Upper lobe of left lung (tissue), 6 donors: Measurements from ENCODE around the gene SND1. TPM values are rescaled to one million over a fixed set of nuclear protein-coding genes. Genes with fewer than 3 reads are reported as not detected.

Experiments
- ATAC-seq, 2 donors: fragments of 200-7000 bp; cut with Tn5 transposase; one replicate each; pipeline ENCODE4 v1.9.1; 2022; ENCODE audit warnings: mild to moderate bottlenecking in 2 of 2, moderate library complexity in 2 of 2; ENCODE audit not compliant: low FRiP score in 2 of 2
- DNase-seq, 2 donors: peaks; one replicate each; pipeline ENCODE4 v3.0.0-alpha.2; 2019 to 2020
- H3K27ac ChIP-seq, 4 donors: fragments of 200-600 bp; sonication (generic); one replicate each; pipeline ENCODE4 v1.5.1; 2016 to 2019
- H3K27me3 ChIP-seq, 4 donors: fragments of 200-600 bp; sonication (generic); one replicate each; pipeline ENCODE4 v1.5.1; 2017 to 2019
- H3K36me3 ChIP-seq, 4 donors: fragments of 200-600 bp; sonication (generic); one replicate each; pipeline ENCODE4 v1.5.1; 2016 to 2019
- H3K4me1 ChIP-seq, 4 donors: fragments of 200-600 bp; sonication (generic); one replicate each; pipeline ENCODE4 v1.5.1; 2018 to 2019
- H3K4me3 ChIP-seq, 4 donors: fragments of 200-600 bp; sonication (generic); one replicate each; pipeline ENCODE4 v1.5.1; 2017 to 2019; ENCODE audit warnings: mild to moderate bottlenecking in 2 of 4, moderate library complexity in 1 of 4
- H3K9me3 ChIP-seq, 4 donors: fragments of 200-600 bp; sonication (generic); one replicate each; pipeline ENCODE4 v1.5.1; 2018 to 2019
- EP300 ChIP-seq, 4 donors: sonication (generic); formaldehyde crosslinking; IDR thresholded peaks; one replicate each; pipeline ENCODE4 v1.5.1; 2017; ENCODE audit warnings: antibody characterized with exemption in 4 of 4, control low read depth in 2 of 4
- POLR2A ChIP-seq, 4 donors: fragments of 450-650 bp; IDR thresholded peaks; one replicate each; pipeline ENCODE4 v1.5.1; 2016 to 2017; ENCODE audit warnings: antibody characterized with exemption in 4 of 4, mild to moderate bottlenecking in 2 of 4
- POLR2AphosphoS5 ChIP-seq, 2 donors: sonication (generic); formaldehyde crosslinking; IDR thresholded peaks; one replicate each; pipeline ENCODE4 v1.5.1; 2017; ENCODE audit warnings: antibody characterized with exemption in 2 of 2
- WGBS, 2 donors: methylation state at CpG; one replicate each; pipeline ENCODE4 v1.1.5; 2017 to 2018; 5-methylcytosine and 5-hydroxymethylcytosine counted together
- total RNA-seq, 6 donors: library from RNA; depleted of rRNA in 4 of 6; stranded (reverse); fragments of >200 nt in 4 of 6; gene quantifications; one replicate each; pipeline versions ENCODE4 v1.1.0 to v1.2.1, GENCODE V29; 2016 to 2021
- TF ChIP-seq, protein P1 (sequence below), 6 experiments: fragments of 450-650 bp in 4 of 6; fragments of 200-600 bp in 2 of 6; sonication (generic) in 2 of 6; IDR thresholded peaks; one replicate each; pipeline ENCODE4 v1.5.1; 2016 to 2019; ENCODE audit warnings: antibody characterized with exemption in 6 of 6
- donor health status: DM: no; HTN: no; CAD: no; lungs with moderate emphysema.
- donor health status: DM: no; HTN: yes; CAD: no; lungs with severe emphysema.

Gene SND1
- total RNA-seq, 6 donors from 2014 or later: 107 to 167 (median 121) TPM

- H3K4me3 ChIP-seq: no peak overlapping the region
- 49 to 66% methylated on average over 2 of the region's 2 CpGs for WGBS, 2 donors
- no peaks in the 10 kb centered on the region for H3K36me3 ChIP-seq
- H3K9me3 ChIP-seq: no peaks in the 10 kb centered on the region
- no peaks in the 10 kb centered on the region for H3K27me3 ChIP-seq
- ATAC-seq: no peak
- peaks cover 0 to 11% (median 5%) of the 10 kb centered on the region in 4 donors for H3K4me1 ChIP-seq
- peak overlapping the region in 2 of 4 donors; percentile 21 to 61 for H3K27ac ChIP-seq
- no peak for TF ChIP-seq POLR2AphosphoS5 (IDR thresholded peaks at IDR 0.05)
- TF ChIP-seq POLR2A (IDR thresholded peaks at IDR 0.05): no peak
- no peak for TF ChIP-seq EP300 (IDR thresholded peaks at IDR 0.05)
- TF ChIP-seq, protein P1, sequence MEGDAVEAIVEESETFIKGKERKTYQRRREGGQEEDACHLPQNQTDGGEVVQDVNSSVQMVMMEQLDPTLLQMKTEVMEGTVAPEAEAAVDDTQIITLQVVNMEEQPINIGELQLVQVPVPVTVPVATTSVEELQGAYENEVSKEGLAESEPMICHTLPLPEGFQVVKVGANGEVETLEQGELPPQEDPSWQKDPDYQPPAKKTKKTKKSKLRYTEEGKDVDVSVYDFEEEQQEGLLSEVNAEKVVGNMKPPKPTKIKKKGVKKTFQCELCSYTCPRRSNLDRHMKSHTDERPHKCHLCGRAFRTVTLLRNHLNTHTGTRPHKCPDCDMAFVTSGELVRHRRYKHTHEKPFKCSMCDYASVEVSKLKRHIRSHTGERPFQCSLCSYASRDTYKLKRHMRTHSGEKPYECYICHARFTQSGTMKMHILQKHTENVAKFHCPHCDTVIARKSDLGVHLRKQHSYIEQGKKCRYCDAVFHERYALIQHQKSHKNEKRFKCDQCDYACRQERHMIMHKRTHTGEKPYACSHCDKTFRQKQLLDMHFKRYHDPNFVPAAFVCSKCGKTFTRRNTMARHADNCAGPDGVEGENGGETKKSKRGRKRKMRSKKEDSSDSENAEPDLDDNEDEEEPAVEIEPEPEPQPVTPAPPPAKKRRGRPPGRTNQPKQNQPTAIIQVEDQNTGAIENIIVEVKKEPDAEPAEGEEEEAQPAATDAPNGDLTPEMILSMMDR (IDR thresholded peaks at IDR 0.05): no peak
- DNase-seq: no peak
These were observed 316.6 kb downstream of the SND1 start for GRCh38 chr7:127968547-127968946.

GRCh38 chr7:127973832-127974231 is 321.8 kb downstream of the SND1 start:
- TF ChIP-seq, protein P1 (IDR thresholded peaks at IDR 0.05): no peak
- TF ChIP-seq POLR2A (IDR thresholded peaks at IDR 0.05) (no peak), EP300 (IDR thresholded peaks at IDR 0.05) (no peak), POLR2AphosphoS5 (IDR thresholded peaks at IDR 0.05) (no peak)
- DNase-seq (no peak), ATAC-seq (no peak)
- H3K4me3 ChIP-seq: no peak overlapping the region
- peaks cover 0 to 9% (median 0%) of the 10 kb centered on the region in 4 donors for H3K36me3 ChIP-seq
- H3K9me3 ChIP-seq: peaks cover 0 to 11% (median 4%) of the 10 kb centered on the region in 4 donors
- peaks cover 4 to 13% (median 10%) of the 10 kb centered on the region in 4 donors for H3K4me1 ChIP-seq
- no peaks in the 10 kb centered on the region for H3K27me3 ChIP-seq
- H3K27ac ChIP-seq: no peak overlapping the region

DNA sequence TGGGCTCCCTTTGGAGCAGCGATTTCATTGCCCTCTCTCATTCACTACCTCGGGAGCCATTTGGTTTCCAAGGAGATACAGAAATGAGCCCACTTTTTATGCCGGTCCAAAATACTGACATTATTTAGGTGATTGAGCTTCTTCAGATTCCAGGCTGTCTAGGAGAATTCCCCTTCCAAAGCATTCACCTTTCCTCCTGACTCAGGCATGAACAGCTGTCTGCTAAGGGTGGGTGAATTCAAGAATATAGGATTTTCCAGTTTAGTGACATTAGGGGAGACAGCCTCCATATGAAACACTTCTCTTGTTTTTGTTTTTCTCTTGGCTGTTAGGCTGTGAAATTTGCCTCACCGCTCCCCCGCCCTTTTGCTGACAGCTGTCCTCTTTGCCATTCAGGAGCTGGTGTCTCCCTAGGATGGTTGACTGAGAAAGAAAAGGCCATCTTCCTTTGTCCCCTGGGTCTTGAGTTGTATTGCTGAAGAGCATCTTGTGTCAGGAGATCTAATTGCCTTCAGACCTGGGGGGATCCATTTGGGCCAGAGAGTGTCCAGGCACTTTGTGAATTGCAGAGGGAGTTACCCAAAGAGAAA is 322.5 kb downstream of the SND1 start:
- ATAC-seq (no peak), DNase-seq (no peak)
- H3K9me3 ChIP-seq: peaks cover 0 to 16% (median 7%) of the 10 kb centered on the region in 4 donors
- H3K4me1 ChIP-seq: peaks cover 4 to 13% (median 8%) of the 10 kb centered on the region in 4 donors
- no peak overlapping the region for H3K27ac ChIP-seq
- peaks cover 0 to 9% (median 0%) of the 10 kb centered on the region in 4 donors for H3K36me3 ChIP-seq
- H3K4me3 ChIP-seq: no peak overlapping the region
- no peak for TF ChIP-seq EP300 (IDR thresholded peaks at IDR 0.05)
- TF ChIP-seq, protein P1 (IDR thresholded peaks at IDR 0.05): no peak
- TF ChIP-seq POLR2A (IDR thresholded peaks at IDR 0.05): no peak
- no peak for TF ChIP-seq POLR2AphosphoS5 (IDR thresholded peaks at IDR 0.05)
- 95 to 96% methylated on average over 5 of the region's 5 CpGs for WGBS, 2 donors
- no peaks in the 10 kb centered on the region for H3K27me3 ChIP-seq

DNA sequence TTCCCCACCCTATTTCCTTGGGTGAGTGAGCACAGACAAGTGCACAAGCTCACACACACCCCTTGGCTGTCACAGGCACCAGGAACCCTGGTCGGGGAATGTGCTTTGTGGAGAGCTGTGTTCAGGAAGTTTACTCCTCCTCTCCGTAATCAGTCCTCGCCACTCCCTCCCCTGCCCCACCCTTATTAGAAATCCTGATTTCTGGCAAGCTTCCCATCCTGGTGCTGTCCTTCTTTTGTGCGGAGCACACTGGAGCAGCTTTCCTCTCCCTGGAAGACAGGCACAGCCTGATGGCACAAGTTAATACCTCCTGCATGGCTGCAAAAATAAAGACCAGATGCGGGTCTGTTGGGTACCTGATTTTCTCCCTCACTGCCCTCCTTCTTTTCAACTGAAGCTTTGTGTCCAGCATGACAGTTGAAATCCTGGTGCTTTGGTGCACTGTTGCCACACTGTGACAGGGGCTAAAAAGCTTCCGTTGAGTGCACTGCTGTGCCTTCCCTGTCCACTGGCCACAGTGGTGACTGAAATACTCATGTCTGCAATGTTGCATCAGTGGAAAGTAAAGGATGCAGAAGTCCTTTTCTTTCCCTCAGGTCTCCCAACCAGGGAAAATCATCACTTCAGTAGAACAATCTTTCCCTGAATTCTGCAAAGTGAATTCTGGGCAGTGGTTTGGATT is 324.2 kb downstream of the SND1 start:
- WGBS, 2 donors: 57 to 61% methylated on average over 6 of the region's 6 CpGs

DNA sequence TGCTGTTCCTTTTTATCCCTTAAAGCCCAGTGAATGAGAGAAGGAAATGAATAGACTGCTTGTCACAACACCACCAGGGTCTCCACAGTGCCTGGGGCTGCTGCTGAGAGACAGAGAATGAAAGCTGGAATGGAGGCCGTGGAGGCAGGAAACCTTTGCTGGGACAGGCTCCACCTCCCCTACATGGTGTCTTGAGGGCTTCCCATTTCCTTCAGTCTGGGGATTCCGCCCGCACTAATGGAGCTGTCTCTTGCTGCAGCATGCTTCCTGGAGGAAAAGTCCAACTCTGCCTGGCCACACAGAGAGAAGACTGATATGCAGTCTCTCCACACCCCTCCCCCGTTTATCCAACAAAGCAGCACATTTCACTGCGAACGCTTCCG is 324.7 kb downstream of the SND1 start:
- 80 to 94% methylated on average over 7 of the region's 7 CpGs for WGBS, 2 donors
- H3K27ac ChIP-seq: no peak overlapping the region

More for the DNA sequence above, 324.2 kb downstream of the SND1 start:
- H3K9me3 ChIP-seq: peaks cover 0 to 16% (median 7%) of the 10 kb centered on the region in 4 donors
- H3K36me3 ChIP-seq: peaks cover 0 to 9% (median 0%) of the 10 kb centered on the region in 4 donors
- no peak overlapping the region for H3K27ac ChIP-seq
- peaks cover 4 to 13% (median 8%) of the 10 kb centered on the region in 4 donors for H3K4me1 ChIP-seq
- no peak for TF ChIP-seq EP300 (IDR thresholded peaks at IDR 0.05)
- TF ChIP-seq POLR2AphosphoS5 (IDR thresholded peaks at IDR 0.05): peak in 1 of 2 donors; percentile 12
- no peak overlapping the region for H3K4me3 ChIP-seq
- DNase-seq: peak in 1 of 2 donors; percentile 36
- ATAC-seq: peak in 1 of 2 donors; percentile 39
- no peaks in the 10 kb centered on the region for H3K27me3 ChIP-seq

More for the DNA sequence above, 324.7 kb downstream of the SND1 start:
- H3K9me3 ChIP-seq: peaks cover 0 to 16% (median 7%) of the 10 kb centered on the region in 4 donors
- H3K4me1 ChIP-seq: peaks cover 4 to 13% (median 8%) of the 10 kb centered on the region in 4 donors
- ATAC-seq (no peak), DNase-seq (no peak)
- H3K36me3 ChIP-seq: peaks cover 0 to 9% (median 0%) of the 10 kb centered on the region in 4 donors
- no peaks in the 10 kb centered on the region for H3K27me3 ChIP-seq
- H3K4me3 ChIP-seq: no peak overlapping the region
- TF ChIP-seq EP300 (IDR thresholded peaks at IDR 0.05) (no peak), POLR2AphosphoS5 (IDR thresholded peaks at IDR 0.05) (no peak)
- TF ChIP-seq, protein P1 (IDR thresholded peaks at IDR 0.05): no peak
